ENCODE results near the gene EML4. TPM values are rescaled to one million over a fixed set of nuclear protein-coding genes. Genes with fewer than 3 reads are reported as not detected.

EML4 gene
- total RNA-seq, 1 experiment from 2014 or later = 52.0 TPM

GRCh38 chr2:42290005-42290404 lies 120.9 kb downstream of the EML4 start:
- Histone ChIP-seq H3K4me3 (no peak overlapping the region), H3K9me2 (ENCODE audit: insufficient read depth) (no peaks in the 10 kb centered on the region), H4K20me1 (ENCODE audit: insufficient read depth) (no peaks in the 10 kb centered on the region), H3K27ac (no peak overlapping the region), H3K36me3 (ENCODE audit: low read depth) (peaks cover 10% of the 10 kb centered on the region), H3K9me3 (ENCODE audit: insufficient read depth, low read depth) (no peaks in the 10 kb centered on the region), H3F3A (ENCODE audit: insufficient read depth, low read depth) (no peaks in the 10 kb centered on the region; the same call in 1 of the 2 replicates), H3K79me2 (ENCODE audit: low read depth) (no peaks in the 10 kb centered on the region), H2AFZ (no peak overlapping the region), H3K27me3 (ENCODE audit: insufficient read depth, low read depth) (no peaks in the 10 kb centered on the region), H3K4me1 (replicated peaks; ENCODE audit: insufficient read depth) (no peaks in the 10 kb centered on the region), H3K4me2 (no peak overlapping the region)
- no peak for TF ChIP-seq EZH2 (IDR thresholded peaks at IDR 0.05; ENCODE audit: low read depth)
- ChIA-PET POLR2A (ENCODE audit: unreplicated experiment) (no interaction called here), CTCF (interaction anchor here (0.6 kb wide), 1 partner anchor 310 kb away, joined by 4 read pairs; no protein-coding TSS in a partner anchor)
- no peak for DNase-seq
- BruUV-seq (replicated peaks) = no TSS peak
- intact Hi-C loops (cut with micrococcal nuclease; ENCODE audit: unreplicated experiment) = no loop called here

GRCh38 chr2:42293019-42293418 lies 123.9 kb downstream of the EML4 start:
- Histone ChIP-seq H3K36me3 (ENCODE audit: low read depth) (peaks cover 29% of the 10 kb centered on the region), H3F3A (ENCODE audit: insufficient read depth, low read depth) (no peaks in the 10 kb centered on the region), H3K9me2 (ENCODE audit: insufficient read depth) (no peaks in the 10 kb centered on the region), H3K9me3 (ENCODE audit: insufficient read depth, low read depth) (no peaks in the 10 kb centered on the region), H3K4me2 (no peak overlapping the region), H3K4me3 (no peak overlapping the region), H3K79me2 (ENCODE audit: low read depth) (no peaks in the 10 kb centered on the region), H4K20me1 (ENCODE audit: insufficient read depth) (no peaks in the 10 kb centered on the region), H2AFZ (no peak overlapping the region), H3K4me1 (replicated peaks; ENCODE audit: insufficient read depth) (no peaks in the 10 kb centered on the region), H3K27ac (no peak overlapping the region), H3K27me3 (ENCODE audit: insufficient read depth, low read depth) (no peaks in the 10 kb centered on the region)
- intact Hi-C loops (cut with micrococcal nuclease; ENCODE audit: unreplicated experiment) = no loop called here
- TF ChIP-seq CTCF (conservative IDR thresholded peaks at IDR 0.05) = no peak
- no peak for TF ChIP-seq EZH2 (IDR thresholded peaks at IDR 0.05; ENCODE audit: low read depth)
- DNase-seq = no peak
- POLR2A ChIA-PET (ENCODE audit: unreplicated experiment) = no interaction called here
- CTCF ChIA-PET = no interaction called here
- no TSS peak for BruUV-seq (replicated peaks)

- Histone ChIP-seq H3K4me1 (replicated peaks; ENCODE audit: insufficient read depth) (no peaks in the 10 kb centered on the region), H3K9me2 (ENCODE audit: insufficient read depth) (no peaks in the 10 kb centered on the region), H3K27ac (no peak overlapping the region), H3F3A (ENCODE audit: insufficient read depth, low read depth) (no peaks in the 10 kb centered on the region), H2AFZ (no peak overlapping the region), H3K36me3 (ENCODE audit: low read depth) (peaks cover 26% of the 10 kb centered on the region; the same call in 1 of the 2 replicates), H3K9me3 (ENCODE audit: insufficient read depth, low read depth) (no peaks in the 10 kb centered on the region), H4K20me1 (ENCODE audit: insufficient read depth) (no peaks in the 10 kb centered on the region), H3K27me3 (ENCODE audit: insufficient read depth, low read depth) (no peaks in the 10 kb centered on the region), H3K4me2 (no peak overlapping the region), H3K79me2 (ENCODE audit: low read depth) (no peaks in the 10 kb centered on the region), H3K4me3 (no peak overlapping the region)
- ChIA-PET CTCF (no interaction called here), POLR2A (ENCODE audit: unreplicated experiment) (no interaction called here)
- no TSS peak for BruUV-seq (replicated peaks)
- TF ChIP-seq CTCF (conservative IDR thresholded peaks at IDR 0.05) (no peak), EZH2 (IDR thresholded peaks at IDR 0.05; ENCODE audit: low read depth) (no peak)
- no peak for DNase-seq
- intact Hi-C loops (cut with micrococcal nuclease; ENCODE audit: unreplicated experiment) = no loop called here
Observed at GRCh38 chr2:42296226-42296625, 127.1 kb downstream of the EML4 start.

- Histone ChIP-seq H3K27ac (no peak overlapping the region), H3K4me1 (replicated peaks; ENCODE audit: insufficient read depth) (no peaks in the 10 kb centered on the region), H3K4me2 (no peak overlapping the region), H3K4me3 (no peak overlapping the region), H3K9me2 (ENCODE audit: insufficient read depth) (no peaks in the 10 kb centered on the region), H3K36me3 (ENCODE audit: low read depth) (peaks cover 22% of the 10 kb centered on the region; the same call in 1 of the 2 replicates), H3K9me3 (ENCODE audit: insufficient read depth, low read depth) (no peaks in the 10 kb centered on the region), H3K79me2 (ENCODE audit: low read depth) (no peaks in the 10 kb centered on the region), H2AFZ (no peak overlapping the region), H3F3A (ENCODE audit: insufficient read depth, low read depth) (no peaks in the 10 kb centered on the region), H3K27me3 (ENCODE audit: insufficient read depth, low read depth) (no peaks in the 10 kb centered on the region), H4K20me1 (ENCODE audit: insufficient read depth) (no peaks in the 10 kb centered on the region)
- TF ChIP-seq CTCF (conservative IDR thresholded peaks at IDR 0.05) = no peak
- TF ChIP-seq EZH2 (IDR thresholded peaks at IDR 0.05; ENCODE audit: low read depth) = no peak
- DNase-seq = no peak
- no TSS peak for BruUV-seq (replicated peaks)
- POLR2A ChIA-PET (ENCODE audit: unreplicated experiment) = no interaction called here
- intact Hi-C loops (cut with micrococcal nuclease; ENCODE audit: unreplicated experiment) = no loop called here
- CTCF ChIA-PET = no interaction called here
Observed at GRCh38 chr2:42297322-42297936, 128.3 kb downstream of the EML4 start.
